GM12891 (cell line): ENCODE results near the gene EPB41L4A.

Source experiments
- PAX5 ChIP-seq: IDR thresholded peaks from 2 replicates; pipeline ENCODE4 v1.6.1; 2011; ENCODE audit warnings: low read length, moderate library complexity, mild to moderate bottlenecking; ENCODE audit not compliant: insufficient read depth, severe bottlenecking
- POLR2A ChIP-seq: IDR thresholded peaks from 2 replicates; pipeline ENCODE4 v1.6.1; 2011; ENCODE audit warnings: low read depth, low read length, control low read depth
- POLR2AphosphoS5 ChIP-seq: IDR thresholded peaks from 2 replicates; pipeline ENCODE4 v1.6.1; 2011; ENCODE audit warnings: low read depth, low read length, control low read depth
- SPI1 ChIP-seq: IDR thresholded peaks from 2 replicates; pipeline ENCODE4 v1.6.1; 2011; ENCODE audit warnings: low read depth, low read length, control low read depth
- TAF1 ChIP-seq: IDR thresholded peaks from 2 replicates; pipeline ENCODE4 v1.6.1; 2011; ENCODE audit warnings: low read depth, low read length, control low read depth

GRCh38 chr5:112310746-112311145 is 108.3 kb downstream of the EPB41L4A start:
- TF ChIP-seq POLR2A (no peak), POLR2AphosphoS5 (no peak), TAF1 (no peak), SPI1 (no peak), PAX5 (no peak)
